HFFc6 (cell line): ENCODE results near the gene GUF1. TPM values are rescaled to one million over a fixed set of nuclear protein-coding genes. Genes with fewer than 3 reads are reported as not detected.

ENCODE experiments used
- DNase-seq: peaks from one replicate; pipeline ENCODE4 v3.0.0-alpha.2; 2018
- H3K27ac Mint-ChIP-seq: 2 replicates; pipeline ENCODE4 v1.8.0; 2020; ENCODE audit warnings: mild to moderate bottlenecking, mixed read lengths
- H3K27me3 Mint-ChIP-seq: 2 replicates; pipeline ENCODE4 v1.8.0; 2021; ENCODE audit warnings: mild to moderate bottlenecking, moderate library complexity, mixed read lengths; ENCODE audit not compliant: insufficient read depth
- H3K36me3 Mint-ChIP-seq: 2 replicates; pipeline ENCODE4 v1.8.0; 2021; ENCODE audit warnings: low read depth, mixed read lengths
- H3K4me1 Mint-ChIP-seq: 2 replicates; pipeline ENCODE4 v1.8.0; 2020; ENCODE audit warnings: low read depth, mixed read lengths
- H3K4me3 Mint-ChIP-seq: 2 replicates; pipeline ENCODE4 v1.8.0; 2020; ENCODE audit warnings: mild to moderate bottlenecking, moderate library complexity, mixed read lengths
- H3K9me3 Mint-ChIP-seq: 2 replicates; pipeline ENCODE4 v1.8.0; 2020; ENCODE audit warnings: mild to moderate bottlenecking, mixed read lengths
- CTCF ChIP-seq: fragments of 200-600 bp; sonication (generic); IDR thresholded peaks from 2 replicates; pipeline ENCODE4 v1.5.0; 2021; ENCODE audit warnings: antibody characterized with exemption, mild to moderate bottlenecking
- total RNA-seq, 6 experiments: library from RNA; stranded (reverse); fragmentation: NEBNext Ultra II Directional; extraction: Animal tissue kit (Norgen Biotek cat#: 25700); gene quantifications; 2 replicates in 1 of 6; 3 replicates in 5 of 6; pipeline ENCODE4 v1.2.3, GENCODE V29; 2021

The GUF1 gene
- total RNA-seq, 6 experiments from 2014 or later = 17.6 to 24.9 (median 22.3) TPM

DNA sequence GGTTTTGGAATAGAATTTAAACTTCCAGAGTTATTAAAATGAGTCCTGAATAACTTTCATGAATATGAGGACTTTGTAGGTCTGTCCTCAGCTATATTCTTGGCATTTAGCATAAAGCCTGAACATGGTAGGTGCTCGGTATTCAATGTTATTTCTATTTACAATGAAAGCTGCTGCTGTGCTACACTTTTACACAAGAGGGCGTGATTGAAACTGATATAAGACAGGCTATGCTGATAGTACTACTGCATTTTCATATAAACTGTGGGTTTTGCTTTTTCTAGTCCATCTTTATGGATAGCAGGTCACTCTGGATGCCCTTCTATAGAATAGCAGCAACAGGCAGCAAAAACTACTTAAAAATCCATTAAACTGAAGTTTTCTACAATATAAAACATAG lies 60.4 kb downstream of the GUF1 start:
- Mint-ChIP-seq H3K9me3 (no peaks in the 10 kb centered on the region), H3K27me3 (no peaks in the 10 kb centered on the region; the same call in none of the 2 replicates), H3K4me1 (no peaks in the 10 kb centered on the region), H3K4me3 (no peak overlapping the region), H3K27ac (no peak overlapping the region), H3K36me3 (no peaks in the 10 kb centered on the region)
- peak; percentile 15 for DNase-seq
- TF ChIP-seq CTCF = peak; percentile 70

- no peak for DNase-seq
- Mint-ChIP-seq H3K36me3 (no peaks in the 10 kb centered on the region), H3K4me1 (no peaks in the 10 kb centered on the region), H3K4me3 (no peak overlapping the region), H3K27me3 (no peaks in the 10 kb centered on the region; the same call in none of the 2 replicates), H3K9me3 (no peaks in the 10 kb centered on the region), H3K27ac (no peak overlapping the region)
- no peak for TF ChIP-seq CTCF
Observed at GRCh38 chr4:44740201-44740600, 62.0 kb downstream of the GUF1 start.

Other genes starting within 250 kb of the GUF1 start
- gene KCTD8, start 229.6 kb upstream of the GUF1 start, total RNA-seq = not detected
- not detected for gene YIPF7, start 26.8 kb upstream of the GUF1 start, total RNA-seq
- gene GNPDA2, start 48.1 kb downstream of the GUF1 start, total RNA-seq = 10 to 100 TPM; 14.2 to 18.9 (median 17.3) TPM